ENCODE results near the gene ASB2.
A peak's percentile ranks its signal among the peaks of the same experiment; 100 is the strongest.

Gene ASB2

DNA sequence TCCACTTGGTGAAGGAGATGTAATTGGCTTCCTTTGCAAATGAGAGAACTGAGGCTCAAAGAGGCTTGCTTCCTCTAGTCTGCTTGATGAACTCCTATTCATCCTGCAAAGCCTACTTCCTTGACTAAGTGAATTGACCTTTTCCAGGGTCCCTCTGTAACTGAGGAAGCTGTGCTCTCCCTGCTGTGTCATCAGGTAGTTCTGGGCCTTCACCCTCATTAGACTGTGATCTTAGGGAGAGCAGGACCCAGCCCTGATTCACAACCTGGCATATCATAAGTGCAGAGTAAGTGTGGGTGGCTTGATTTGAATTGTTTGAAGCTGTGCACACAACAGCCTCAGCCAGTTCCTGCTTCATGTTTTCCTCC is 16.3 kb downstream of the ASB2 start:
- no peak for DNase-seq

DNA sequence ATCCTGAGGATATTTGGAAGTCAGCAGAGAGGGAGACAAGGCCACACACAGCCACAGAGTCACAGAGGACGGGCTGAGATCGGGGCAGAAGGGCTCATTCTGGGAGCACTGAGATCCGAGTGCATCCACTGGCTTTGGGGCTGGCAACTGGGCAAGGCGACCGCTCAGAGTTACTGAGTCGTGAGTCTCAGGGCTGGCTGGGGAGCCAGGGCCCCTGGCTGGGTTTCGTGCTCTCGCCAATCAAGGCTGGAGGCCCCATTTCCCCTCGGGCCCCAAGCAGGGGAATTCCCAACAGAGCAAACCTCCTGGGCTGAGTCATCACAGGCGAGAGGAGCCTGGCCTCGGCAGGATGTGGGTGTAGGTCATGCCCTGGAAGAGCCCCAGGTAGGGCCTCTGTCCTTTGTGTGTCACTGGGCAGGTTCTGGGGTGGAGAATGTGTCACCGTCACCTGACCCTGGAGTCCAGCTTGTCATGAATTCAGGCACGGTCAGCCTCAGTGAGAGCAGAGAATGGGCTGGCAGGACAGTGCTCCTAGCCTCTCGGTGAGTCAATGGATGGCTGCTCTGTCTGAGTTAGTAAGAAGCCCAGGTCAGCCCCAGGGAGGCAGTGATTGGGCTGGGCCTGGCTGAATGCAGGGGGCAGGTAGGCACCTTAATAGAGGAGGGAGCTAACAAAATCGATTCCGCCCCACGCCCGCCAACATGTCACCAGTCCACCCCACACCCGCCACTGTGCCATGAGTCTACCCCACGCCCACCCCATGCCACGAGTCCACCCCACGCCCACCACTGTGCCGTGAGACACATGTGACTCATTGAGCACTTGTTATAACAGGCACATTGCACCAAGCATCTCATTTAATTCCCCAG is 16.9 kb downstream of the ASB2 start:
- peak; percentile 68 for DNase-seq

DNA sequence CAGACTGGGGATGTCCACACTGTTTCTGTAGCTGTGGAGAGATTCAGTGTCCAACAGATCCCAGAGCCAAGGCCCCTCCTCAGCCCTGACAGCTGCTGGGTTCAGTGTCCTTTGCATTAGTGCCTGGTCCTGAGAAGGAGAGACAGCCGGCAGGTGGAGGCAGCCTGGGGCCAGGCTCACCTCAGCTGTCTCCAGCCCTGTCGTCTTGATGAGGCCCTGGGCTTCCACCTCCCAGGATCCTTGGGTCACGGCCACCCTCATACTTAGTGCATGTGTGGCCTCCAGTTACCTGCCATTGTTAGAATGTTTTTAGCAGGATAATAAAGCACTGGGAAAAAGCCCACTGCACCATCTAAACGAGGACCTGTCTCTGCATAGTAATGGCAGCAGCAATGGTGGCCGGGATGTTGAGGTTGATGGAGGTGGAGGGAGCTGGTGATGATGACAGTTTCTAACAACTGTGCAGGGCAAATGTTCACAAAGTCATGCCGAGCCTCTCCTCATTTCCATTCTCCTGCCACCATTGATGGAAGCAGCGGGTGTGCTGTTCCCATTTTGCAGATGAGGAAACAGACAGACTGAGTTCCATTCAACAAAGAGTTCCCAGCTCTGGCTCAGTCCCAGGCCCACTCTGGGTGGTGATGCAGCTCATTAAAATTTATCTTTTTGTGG is 17.7 kb downstream of the ASB2 start:
- DNase-seq: no peak

DNA sequence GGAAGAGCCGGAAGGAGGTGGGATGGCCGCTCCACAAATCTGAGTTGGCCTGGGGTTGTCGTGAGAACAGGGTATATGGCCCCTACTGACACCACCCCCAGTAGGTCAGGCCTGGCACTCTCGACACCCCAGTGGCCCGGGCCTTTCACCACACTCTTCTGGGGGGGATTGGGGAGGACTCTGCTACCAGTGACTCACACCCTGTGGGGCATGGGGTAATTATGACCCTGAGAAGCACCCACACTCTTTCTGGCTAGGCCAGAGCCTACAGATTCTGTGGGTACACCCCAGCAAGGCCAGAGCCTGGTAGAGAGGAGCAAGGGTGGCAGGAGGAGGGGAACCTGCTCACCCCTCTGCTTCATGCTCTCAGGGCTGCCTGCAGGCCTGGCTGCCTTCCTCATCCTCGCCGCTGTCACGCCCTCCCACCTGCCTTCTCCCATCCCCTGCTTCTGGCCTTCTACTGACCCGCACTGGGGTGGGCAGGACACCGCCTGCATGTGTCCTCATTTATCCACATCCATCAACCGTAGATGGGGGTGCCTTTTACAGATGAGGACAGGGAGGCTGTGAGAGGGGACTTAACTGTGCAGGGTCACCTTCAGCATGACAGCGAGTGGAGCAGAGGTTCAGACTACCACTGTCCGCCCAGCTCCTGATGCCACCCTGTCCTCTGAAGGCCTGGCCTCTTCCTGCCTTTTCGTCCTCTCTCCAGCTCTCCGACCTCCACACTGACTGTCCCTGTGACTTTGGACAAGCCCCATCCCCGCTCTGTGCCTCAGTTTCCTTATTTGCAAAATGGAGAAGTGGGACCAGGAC is 18.4 kb downstream of the ASB2 start:
- DNase-seq: no peak

DNA sequence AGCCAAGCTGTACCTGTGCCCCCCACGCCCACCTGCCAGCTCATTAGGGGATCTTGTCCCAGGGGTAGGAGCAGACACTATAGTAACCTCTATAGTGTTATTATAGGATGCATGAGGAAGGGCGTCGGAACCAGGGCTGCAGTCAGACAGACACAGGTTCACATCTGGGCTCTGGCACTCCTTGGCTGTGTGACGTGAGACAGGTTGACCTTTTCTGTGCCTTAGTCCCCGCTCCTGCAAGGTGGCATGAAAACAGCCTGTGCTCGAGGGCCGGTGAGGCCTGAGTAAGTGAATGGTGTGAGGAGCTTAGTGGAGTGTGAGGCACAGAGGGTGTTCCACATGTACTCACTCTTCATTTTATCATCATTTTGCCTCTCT is 19.0 kb downstream of the ASB2 start:
- DNase-seq: no peak

DNA sequence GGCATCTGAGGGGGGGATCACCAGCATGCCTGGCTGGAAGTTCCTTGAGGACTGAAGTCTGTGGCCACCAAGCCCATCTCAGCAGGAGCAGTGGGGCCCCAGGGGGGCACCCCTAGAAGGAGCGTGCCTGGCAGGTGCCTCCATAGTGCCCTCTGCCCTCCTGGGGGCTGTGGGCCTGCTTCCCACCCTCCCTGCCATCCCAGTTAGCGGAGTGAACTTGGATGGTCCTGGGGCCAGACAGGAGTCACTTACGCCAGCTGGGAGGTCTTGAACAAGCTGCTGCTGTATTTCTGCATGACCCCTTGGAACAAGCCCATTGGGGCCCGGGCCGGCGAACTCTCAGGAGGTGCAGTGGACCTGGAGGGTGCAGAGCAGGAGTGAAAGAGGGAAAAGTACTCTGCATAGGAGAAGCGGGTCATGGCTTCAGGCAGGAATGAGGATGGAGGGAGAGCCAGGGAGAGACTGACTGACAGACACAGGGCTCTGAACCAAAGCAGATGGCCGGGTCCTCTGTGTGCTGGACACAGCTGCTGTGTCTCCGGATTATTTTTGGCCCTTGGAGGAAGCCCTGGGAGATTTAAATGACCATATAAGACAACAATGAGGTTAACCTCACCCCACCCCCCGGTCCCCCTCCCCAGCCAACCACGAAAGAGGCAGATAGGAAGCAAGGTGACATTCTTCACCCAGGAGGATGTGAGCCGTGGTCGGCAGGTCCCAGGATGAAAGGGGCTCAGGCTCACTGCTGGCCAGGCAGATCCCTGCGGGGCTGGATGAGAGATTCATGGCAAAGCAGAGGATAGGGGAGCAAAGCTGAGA is 19.6 kb downstream of the ASB2 start:
- DNase-seq: no peak

DNA sequence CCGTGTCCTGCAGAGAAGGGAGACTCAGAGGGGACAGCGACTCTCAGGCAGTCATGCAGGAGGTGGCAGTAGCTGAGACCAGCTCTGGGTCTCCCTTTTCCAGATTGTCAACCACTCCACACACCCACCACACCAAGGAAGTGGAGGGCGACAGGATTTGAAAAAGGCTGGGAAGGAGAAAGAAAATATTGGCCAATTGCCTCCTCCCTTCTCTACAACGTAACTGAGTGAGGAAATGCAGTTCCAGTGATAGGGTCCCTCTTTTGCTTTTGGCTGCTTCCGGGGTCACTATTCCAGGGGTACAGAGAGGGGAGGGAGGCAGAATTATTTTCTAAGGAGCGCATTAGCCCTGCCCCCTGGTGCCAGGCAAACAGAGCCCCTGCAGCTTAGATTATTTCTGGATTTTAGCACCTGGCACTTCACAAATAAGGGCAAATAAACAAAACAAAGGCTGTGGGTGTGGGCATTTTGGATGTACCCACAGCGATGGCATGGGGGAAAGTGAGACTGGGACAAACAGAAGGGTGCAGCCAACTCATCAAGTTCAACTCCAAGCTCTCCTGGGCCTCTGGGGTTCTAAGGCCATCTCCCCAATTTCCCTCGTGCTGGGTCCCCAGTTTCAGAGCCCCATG is 20.4 kb downstream of the ASB2 start:
- DNase-seq: no peak

DNA sequence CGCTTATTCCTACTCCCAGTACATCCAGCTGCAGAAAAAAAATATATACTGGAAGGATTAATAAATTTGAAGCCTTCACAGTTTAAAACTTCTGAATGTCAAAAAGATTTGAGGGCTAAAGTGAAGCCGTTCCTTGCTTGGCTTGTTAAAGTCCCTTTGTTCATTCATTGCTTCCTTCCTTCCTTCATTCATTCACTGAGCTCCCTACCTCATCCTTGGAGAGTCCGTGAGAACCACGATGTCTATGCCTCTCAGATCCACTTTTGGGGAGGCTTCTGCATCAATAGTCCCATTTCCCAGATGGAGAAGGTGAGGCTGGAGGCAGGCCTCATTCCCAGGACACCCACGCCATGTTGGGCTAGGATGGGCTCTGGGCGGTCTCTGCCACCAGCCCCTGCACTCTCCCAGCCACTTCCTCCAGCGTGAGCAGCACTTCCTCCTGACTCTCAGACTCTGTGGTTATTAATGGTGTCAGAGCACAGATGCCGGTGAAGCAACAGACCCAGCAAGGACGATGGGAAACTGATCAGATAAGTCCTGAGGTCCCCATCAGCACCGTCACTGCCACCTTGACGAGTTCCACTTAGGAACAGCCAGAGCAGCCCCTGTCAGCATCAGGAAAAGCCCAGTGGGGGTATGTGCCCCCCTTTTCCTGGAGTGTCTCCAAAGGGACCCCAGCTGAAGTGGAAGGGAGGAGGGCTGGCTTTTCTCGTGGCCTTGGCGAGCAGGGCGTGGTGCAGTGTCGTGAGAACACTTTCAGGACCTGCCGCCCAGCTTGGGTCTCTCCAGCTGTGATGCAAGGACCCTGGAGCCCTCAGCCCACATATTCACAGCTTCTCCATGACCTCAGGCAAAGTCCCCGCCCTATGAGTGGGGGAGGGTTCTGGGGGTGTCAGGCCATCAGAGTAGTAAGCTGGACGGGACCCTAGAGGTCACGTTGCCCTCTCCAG is 21.2 kb downstream of the ASB2 start:
- DNase-seq: peak; percentile 38

DNA sequence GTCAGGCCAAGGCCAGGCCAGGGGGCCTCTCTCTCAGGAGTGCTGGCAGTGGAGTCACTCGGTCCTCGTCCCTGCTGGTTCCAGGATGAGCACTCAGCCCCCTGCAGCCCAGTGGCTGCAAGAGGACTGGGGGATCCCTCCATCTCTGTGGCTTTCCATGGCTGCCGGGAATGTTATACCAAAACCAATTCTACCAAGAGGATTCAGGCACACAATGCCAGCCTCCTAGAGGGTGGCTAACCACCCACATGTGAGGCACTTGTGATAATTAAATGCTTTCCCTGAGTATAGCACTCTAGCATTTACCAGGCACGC is 21.9 kb downstream of the ASB2 start:
- DNase-seq: no peak

DNA sequence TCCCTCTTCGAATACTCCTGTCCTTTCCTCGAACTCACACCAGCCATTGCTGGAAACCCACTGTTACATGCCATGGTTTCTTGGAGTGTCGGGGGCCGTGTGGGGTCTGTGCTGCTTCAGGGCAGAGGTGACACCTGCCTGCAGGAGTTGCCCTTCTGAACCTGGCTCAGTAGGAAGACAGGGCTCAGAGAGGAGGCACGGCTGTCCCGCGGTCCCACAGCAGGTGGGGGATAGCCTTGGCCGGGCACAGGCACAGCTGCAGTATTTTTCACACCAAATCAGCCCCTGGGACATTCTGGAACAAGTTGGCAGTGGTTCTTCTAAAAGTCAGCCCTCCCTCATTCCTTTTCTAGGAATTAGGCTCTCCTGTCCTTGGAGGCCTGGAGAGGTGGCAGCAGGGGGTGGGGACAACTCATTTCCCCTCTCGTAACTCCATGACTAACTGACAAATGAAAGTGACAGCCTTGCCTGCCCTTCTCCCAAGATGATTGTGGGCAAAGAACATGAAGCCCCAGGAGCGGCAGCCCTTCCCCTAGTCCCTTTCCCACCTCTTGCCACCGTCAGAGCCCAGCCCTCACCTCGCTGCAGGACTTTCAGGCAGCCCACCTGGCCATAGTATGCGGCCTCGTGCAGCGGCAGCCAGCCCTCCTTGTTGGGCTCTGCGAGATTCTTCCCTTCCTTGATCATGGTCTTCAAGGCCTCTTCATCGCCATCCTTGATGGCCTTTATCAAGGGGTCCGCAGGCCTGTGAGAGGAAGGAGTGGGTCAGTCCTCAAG is 22.4 kb downstream of the ASB2 start:
- no peak for DNase-seq

DNA sequence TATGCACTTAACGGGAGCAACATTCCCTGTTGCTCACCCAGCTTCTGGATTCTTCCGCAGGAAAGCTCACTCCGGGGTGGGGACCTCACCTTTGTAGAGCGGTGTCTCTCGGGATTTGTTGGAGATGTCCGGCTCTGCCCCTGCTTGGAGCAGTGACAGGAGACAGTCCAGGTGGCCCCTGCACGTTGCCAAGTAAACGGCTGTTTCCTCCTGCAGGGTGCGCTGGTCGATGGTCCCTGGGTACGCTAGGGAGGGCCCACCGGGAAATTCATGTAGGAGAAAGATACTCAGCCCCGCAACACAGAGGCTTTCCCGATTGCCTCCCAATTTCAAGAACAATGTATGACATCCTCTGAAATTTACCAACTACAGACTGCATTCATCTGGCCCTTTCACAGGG is 23.1 kb downstream of the ASB2 start:
- no peak for DNase-seq

DNA sequence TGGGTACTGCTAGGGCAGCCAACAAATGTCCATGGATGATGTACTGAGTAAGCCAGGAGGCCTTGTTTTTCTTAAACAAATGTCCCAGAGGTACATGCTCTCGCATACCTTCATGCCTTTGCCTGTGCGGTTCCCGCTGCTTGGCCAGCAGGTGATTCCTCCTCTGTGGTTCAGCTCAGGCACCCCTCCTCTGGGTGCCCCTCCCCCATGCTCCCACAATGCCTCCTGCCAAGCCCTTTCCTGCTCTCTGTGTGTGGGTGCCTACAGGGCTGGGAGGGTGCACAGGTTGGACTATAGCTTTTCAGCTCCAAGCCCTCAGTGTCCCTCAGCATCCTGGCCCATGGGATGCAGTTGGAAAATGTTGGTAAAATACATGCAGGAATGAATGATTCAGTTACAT is 23.5 kb downstream of the ASB2 start:
- no peak for DNase-seq

DNA sequence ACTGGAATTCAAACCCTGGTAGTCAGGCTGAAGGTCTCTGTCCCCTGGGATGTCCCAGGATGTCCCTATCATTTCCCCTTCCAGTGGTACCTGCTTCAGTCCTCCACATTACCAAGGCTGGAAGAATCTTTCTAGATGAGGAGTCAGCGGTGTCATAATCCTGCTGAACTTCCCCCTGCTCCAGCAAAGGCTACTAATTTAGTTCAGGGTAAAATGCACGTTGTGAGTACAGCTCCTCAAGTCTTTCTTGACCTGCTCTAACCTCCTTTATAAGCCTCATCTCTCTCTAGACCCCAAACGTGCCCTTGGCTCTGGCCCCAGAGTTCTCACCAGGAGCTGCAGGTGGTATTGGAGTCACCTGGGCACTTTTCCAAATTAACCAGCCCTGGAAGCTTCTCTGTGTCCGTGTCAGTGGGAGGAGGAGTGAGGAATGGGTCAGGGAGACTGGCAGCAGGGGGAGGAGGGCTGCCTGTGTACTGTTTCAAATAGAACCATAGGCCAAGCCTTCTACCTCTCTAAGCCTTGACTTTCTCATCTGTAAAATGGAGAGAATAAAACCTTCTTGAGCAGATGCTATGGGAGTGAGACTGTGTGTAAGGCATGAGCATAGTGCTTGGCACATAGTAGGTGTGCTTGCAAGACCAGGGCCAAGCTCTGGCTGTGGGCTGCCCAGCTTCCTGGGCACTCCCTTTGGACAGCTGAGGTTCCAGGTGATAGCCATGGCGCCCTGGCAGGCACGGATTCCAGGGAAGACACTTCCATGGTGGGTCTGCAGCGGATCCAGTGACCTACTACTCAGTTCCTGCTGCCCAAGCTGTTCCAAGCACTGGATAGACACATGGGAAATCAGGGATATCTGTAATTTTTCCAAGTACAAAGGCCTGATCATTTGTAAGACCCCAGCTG is 24.5 kb downstream of the ASB2 start:
- no peak for DNase-seq

DNA sequence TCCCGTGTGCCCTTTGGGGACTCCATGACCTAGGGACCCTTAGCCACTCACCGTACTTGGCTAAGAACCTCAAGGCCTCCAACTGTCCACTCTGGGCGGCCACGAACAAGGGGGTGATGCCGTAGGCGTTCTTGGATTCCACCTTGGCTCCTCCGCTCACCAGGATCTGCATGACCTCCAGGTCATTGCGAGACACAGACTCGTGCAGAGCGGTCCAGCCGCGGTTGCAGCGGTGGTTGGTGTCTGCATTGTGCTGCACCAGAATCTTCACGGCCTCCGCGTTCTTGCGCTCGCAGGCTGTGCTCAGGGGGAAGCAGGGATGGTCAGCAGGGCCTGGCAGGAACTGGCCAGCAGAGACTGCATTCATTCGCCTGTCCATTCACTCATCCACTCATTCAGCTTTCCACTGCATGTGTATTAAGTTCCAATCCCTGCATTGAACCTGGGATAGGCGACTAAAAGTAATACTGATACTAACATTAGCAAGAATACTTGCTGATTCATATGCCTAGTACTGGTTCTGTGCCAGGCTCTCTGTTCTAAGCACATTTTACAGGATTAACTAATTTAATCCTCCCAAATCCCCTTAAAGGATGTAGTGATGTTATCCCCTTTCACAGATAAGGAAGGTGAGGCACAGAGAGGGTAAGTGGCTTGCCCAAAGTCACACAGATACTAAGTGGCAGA is 25.3 kb downstream of the ASB2 start:
- DNase-seq: no peak

DNA sequence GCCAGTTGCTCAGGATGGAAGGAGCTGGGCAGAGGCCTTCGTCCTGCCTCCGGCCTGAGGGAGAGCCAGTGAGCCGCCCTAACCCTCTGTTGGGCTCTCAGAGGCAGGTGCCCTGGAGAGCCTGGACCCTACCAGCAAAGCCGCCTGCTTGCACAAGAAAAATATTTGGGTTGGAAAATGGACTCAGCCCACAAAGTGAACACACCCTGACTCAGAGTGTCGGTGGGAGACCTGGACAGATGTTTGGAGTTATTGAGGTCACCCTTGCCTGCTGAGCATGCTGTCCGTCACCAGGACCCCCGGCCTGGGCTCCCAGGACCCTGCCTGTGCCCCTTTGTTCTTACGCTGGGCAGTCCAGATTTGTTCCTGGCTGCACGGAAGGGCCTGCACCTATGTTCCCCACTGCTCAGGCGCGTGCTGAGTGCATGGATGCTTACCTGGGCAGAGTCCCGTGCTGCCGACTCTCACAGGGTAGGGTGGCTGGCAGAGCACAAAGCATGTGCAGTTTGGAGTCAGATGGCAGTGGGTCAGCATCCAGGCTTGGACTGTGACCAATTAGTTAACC is 26.8 kb downstream of the ASB2 start:
- DNase-seq: no peak

DNA sequence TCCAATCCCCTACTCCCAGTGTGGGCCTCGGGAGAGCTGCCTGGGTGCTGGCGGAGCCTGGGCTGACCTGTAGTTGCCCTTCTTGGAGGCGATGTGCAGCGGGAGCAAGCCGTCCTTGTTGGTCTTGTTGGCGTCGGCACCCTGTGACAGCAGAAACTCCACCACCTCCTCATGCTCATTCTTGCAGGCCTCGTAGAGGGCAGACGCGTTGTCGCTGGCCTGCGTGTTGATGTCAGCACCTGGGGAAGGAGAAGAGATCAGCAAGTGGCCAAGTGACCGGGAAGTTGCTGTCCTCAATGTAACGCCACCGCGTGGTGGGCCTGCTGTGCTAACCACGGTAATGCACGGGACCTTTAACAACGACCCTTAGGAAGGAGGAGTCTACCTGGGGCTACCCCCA is 29.1 kb downstream of the ASB2 start:
- DNase-seq: no peak

DNA sequence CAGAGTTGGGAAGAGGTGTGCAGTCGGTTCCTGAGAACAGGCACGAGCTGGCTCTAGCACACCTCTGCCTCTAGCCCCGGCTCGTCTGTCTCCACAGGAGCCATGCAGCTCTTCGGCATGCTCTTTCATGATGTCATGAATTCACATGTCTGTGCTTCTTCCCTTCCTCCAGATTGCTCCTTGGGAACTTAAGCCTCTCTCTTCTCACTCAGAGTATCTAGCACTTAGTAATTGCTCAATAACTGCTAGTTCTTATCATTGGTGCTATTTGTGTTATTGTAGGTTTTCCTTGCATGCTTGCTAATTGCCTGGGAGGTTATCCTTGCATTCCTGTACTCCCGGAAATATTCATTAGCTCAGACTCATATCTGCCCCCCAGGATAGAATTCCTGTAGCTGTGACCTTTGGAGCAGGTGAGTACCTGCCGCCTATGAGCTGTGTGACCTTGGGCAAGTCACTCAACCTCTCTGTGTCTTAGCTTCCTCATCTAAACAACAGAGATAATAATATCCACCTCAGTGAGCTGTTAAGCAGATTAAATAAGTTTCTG is 29.8 kb downstream of the ASB2 start:
- no peak for DNase-seq

DNA sequence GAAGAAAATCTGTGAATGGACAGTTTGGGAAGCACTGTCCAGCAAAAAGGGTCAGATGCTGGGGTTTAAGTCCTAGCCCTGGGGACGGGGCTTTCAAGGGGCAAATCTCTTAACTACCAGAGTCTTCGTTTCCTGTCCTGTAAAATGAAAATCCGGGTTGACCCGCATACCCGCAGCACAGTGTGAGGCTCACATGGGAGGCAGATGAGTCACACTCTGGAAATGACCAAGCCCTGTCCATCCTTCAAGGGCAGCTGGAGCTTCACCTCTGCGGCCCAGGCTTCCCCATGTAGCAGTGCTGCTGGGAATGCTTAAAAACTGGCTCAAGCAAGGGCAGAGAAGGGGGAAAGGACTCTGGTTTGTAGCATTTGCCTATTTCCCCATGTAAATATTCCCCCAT is 30.3 kb downstream of the ASB2 start:
- no peak for DNase-seq

Measured in GDM1 (cell line).